GM13976 (cell line): Measurements from ENCODE around the gene CCDC92.

Experiments used
- DNase-seq: peaks from one replicate; pipeline ENCODE4 v3.0.0; 2012; ENCODE audit warnings: low spot score
- CTCF ChIP-seq: IDR thresholded peaks from 2 replicates; pipeline ENCODE4 v1.5.1; 2012; ENCODE audit warnings: borderline replicate concordance, mild to moderate bottlenecking; ENCODE audit not compliant: insufficient read depth; ENCODE audit errors: extremely low read depth, missing control alignments, control extremely low read depth
- in situ Hi-C: fragments of 300-500 bp; cut with MboI; formaldehyde crosslinking; loops from one replicate; pipeline ENCODE4 v1.12.0; 2022; ENCODE audit warnings: low sequenced_read_pairs, mixed read lengths, inconsistent platforms; ENCODE audit not compliant: unreplicated experiment

CCDC92 gene

GRCh38 chr12:123997033-123997822, 24.6 kb upstream of the CCDC92 start:
- in situ Hi-C loops = no loop called here
- DNase-seq = no peak
- no peak for TF ChIP-seq CTCF

GRCh38 chr12:123996581-123996980, 23.9 kb upstream of the CCDC92 start:
- in situ Hi-C loops = no loop called here
- DNase-seq = no peak
- TF ChIP-seq CTCF = no peak

GRCh38 chr12:123995023-123995748, 22.6 kb upstream of the CCDC92 start:
- in situ Hi-C loops = no loop called here
- DNase-seq = no peak
- TF ChIP-seq CTCF = no peak

- in situ Hi-C loops = no loop called here
- DNase-seq = no peak
- no peak for TF ChIP-seq CTCF
Observed at GRCh38 chr12:123992118-123992825, 19.6 kb upstream of the CCDC92 start.

- no peak for TF ChIP-seq CTCF
- DNase-seq = no peak
- in situ Hi-C loops = no loop called here
Observed at GRCh38 chr12:123991372-123991951, 18.8 kb upstream of the CCDC92 start.

GRCh38 chr12:123990511-123990910, 17.9 kb upstream of the CCDC92 start:
- no peak for TF ChIP-seq CTCF
- in situ Hi-C loops = no loop called here
- no peak for DNase-seq
